Nucleus accumbens (tissue), 56 donors: ENCODE results near the gene KRT9.
A peak's percentile ranks its signal among the peaks of the same experiment; 100 is the strongest.

Source experiments
- DNase-seq, 56 donors: peaks; one replicate each; lab custom pipeline; 2025; lab: John Stamatoyannopoulos, UW

The KRT9 gene

DNA sequence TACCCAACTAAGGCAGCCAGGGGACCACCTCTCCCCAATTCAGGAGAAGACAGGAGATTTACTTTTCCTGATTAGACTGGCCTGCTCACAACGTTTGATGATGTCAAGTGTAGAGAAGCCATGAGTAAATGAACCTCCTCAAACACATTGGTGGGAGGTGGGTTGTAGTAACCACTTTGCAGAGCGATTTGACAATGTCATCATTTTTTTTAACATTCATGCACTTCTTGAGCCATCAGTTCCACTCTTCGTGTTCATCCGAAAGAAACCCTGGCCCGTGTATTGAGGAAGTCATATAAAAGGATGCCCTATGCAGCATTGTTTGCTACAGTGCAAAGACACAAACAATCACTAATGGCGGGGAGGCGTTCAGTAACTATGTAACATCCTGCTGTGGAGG, 38.2 kb downstream of the KRT9 start:
- no peak for DNase-seq

DNA sequence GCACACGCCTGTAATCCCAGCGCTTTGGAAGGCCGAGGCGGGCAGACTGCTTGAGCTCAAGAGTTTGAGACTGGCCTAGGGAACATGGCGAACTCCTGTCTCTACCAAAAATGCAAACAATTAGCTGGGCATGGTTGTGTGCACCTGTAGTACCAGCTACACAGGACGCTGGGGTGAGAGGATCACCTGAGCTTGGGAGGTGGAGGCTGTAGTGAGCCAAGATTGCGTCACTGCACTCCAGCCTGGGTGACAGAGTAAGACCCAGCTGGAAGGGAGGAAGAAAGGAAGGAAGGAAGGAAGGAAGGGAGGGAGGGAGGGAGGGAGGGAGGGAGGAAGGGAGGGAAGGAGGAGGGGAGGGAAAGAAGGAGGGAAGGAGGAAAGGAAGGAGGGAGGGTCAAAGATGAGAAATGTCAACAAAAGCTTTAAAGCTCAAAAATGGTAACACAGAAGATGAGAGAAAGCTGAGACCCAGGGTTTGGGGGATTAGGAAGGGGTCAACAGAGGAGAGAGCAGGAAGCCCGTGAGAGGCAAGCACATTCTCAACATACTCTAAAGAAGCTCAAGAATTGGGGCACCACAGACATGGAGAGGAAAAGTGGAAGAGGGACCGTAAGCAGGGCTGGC, 38.8 kb downstream of the KRT9 start:
- DNase-seq = no peak

- no peak for DNase-seq
These were observed 39.9 kb downstream of the KRT9 start for GRCh38 chr17:41531993-41532392.

DNA sequence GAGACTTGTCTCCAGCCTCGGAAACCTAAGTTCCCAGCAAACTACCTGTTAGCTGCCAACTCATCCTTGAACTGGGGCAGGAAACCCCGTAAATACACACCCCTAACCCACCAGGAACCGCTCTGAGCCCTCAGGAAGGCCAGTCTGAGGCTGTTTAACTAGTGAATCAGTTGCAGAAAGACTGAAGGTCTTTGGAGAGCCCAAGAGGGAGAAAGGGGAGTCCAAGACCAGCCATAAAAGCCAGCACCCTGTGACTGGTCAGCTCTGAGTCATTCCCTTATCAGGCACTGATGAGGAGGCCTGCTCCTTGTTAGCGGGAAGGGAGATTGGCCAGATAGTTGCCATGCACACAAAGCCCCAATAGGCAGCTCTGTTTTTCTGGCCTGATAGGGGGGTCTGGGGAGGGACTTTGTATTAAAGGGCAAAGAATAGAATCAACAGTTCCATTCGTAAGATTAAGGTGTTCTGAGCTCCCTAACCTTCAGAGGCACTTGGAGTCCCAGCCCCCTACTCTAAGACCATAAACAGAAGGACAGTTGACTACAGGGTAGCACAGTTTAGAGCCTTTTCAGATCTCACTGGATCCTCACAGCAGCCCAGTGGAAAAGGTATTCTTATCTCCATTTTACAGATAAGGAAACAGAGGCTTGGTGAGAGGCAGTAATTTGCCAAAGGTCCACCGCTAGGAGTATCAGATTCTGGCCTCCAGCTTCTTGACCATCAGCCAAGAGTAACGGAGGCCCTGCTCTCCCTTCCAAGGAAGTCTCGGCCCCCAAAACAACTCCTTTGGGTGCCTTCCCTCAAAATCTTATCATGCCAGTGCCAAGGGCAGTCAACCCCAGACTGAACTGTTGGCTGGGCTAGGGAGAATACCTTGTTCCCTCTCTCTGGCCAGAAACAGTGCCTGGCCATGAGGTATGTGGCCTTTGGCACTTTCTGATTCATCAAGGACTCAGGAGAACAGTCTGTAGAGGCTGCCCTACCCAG, 41.5 kb downstream of the KRT9 start:
- DNase-seq = no peak

- no peak for DNase-seq
These were observed 42.4 kb downstream of the KRT9 start for GRCh38 chr17:41529491-41529915.

DNA sequence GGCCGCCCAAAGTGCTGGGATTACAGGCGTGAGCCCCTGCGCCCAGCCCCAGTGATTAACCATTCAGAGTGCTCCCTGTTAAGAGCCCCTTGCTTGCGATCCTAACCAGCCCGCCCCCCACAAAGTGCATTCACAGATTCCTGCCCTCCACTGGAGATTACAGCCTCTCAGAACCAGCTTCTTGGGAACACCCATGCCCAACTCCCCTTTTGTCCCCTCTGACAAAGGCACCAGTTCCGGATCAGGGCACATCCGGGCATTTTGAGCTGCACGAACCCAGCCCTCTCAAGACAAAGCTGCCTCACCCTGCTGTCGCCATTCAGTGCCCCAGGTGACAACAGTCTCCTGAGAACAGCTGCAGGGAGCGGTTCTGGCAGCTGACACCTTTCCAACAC, 42.9 kb downstream of the KRT9 start:
- DNase-seq = no peak

DNA sequence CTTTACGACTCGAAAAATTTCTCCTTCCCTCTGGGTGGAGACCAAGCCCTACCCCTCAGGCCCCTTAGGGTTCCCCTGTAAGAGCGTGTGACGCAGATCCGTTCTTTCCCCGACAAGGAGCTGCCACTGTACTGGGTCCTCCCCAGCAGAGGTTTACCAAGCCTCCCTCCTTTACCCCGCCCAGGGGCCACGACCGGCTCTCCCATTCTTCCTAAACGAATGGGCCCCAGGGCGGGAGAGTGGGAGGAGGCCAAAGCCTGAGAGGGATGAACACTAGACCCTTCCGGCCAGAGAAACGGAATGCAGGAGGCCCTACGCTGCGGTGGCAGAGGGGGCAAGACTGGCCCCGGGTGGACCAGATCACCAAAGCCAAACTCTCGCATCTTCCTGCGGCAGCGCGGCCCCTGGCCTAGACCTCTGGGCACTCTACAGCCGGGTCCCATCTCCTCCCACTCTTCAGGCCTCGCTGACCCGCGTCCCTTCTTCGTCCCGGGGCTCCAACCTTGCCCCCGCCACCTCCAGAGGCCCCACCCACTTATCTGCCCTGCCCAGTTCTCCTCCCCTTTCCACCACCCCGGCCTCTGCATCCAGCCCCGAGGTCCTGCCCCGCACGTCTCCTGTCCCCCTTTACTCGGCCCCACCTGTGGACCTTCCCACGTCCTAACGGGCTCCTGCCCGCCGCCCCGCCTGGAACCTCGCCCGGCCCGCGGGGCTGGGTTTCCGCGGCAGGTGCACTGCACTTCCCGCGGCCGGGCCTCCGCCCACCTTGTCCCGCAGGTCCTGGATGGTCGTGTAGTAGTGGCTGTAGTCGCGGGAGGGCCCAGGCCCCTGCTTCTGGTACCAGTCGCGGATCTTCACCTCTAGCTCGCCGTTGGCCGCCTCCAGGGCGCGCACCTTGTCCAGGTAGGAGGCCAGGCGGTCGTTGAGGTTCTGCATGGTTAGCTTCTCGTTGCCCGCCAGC, 44.5 kb downstream of the KRT9 start:
- DNase-seq = no peak

GRCh38 chr17:41524261-41524660, 47.6 kb downstream of the KRT9 start:
- no peak for DNase-seq

- no peak for DNase-seq
These were observed 48.1 kb downstream of the KRT9 start for GRCh38 chr17:41523787-41524186.

DNA sequence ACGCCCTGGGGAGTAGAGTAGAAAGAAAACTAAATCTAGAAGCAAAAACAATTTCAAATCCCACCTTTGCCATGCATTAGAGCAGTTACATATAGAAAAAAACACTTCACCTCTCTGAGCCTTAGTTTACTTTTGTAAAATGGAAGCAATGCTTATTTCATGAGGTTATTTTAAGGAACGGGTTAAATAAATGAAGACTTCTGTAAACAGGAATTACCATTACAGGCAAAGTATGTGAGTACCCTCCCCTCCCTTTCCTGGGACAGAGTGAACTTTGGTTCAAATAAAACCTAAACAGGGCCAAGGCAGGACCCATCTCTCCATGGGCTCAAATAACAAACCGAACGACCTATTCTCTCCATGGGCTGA, 48.6 kb downstream of the KRT9 start:
- DNase-seq = no peak

DNA sequence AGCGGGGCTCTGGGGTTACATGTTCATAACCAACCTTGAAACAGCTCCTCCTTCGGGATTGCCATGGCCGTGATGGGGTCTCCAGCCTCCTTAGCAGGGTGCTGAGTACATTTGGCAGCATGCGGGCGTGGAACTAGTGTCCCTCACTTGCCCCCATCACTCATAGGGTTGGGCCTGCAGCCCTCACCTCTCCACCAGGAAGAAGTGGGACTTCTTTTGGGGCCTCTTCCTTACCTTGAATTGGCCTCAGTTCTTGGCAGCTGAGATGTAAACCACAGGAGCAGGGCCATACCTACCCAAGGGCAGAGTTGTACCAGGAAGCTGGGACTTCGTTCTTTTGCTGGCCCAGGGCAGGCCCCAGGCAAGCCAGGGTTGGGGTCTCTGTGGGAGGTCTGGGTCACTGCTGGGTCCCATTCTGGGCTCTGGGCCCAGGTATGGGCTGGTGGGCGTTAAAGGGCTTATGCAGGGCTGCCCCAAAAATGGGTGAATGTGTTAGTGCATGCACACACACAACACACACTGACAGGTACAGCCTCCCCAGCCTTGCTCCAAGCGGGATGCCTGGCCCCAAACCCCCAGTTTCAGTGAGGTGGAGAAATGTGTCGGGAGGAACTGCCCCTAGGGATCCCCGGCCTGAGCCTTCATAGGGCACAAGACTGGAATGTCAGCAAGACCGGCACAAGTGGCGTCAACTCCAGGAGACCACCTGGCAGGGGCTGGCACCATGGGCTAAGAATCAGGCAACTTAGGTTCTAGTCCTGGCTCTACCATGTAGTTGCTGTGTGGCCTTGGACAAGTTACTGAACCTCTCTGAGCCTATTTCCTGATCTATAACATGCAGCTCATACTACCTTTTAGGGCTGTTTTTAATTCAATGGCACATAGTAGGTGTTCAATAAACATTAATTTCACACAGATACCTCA, 49.3 kb downstream of the KRT9 start:
- no peak for DNase-seq

- DNase-seq = no peak
These were observed 50.1 kb downstream of the KRT9 start for GRCh38 chr17:41521574-41522261.

- no peak for DNase-seq
These were observed 50.9 kb downstream of the KRT9 start for GRCh38 chr17:41520821-41521521.

GRCh38 chr17:41519501-41520224, 52.2 kb downstream of the KRT9 start:
- DNase-seq = no peak

- peak in 3 of 56 donors; percentile 2 to 7 (median 2) for DNase-seq
These were observed 52.9 kb downstream of the KRT9 start, which contains the start of gene KRT15 for GRCh38 chr17:41518789-41519449. Gene KRT15 (minus strand): TSS chr17:41518890. CDS start chr17:41518827, 63 bp downstream.

- no peak for DNase-seq
These were observed 53.8 kb downstream of the KRT9 start for GRCh38 chr17:41518031-41518430.

DNA sequence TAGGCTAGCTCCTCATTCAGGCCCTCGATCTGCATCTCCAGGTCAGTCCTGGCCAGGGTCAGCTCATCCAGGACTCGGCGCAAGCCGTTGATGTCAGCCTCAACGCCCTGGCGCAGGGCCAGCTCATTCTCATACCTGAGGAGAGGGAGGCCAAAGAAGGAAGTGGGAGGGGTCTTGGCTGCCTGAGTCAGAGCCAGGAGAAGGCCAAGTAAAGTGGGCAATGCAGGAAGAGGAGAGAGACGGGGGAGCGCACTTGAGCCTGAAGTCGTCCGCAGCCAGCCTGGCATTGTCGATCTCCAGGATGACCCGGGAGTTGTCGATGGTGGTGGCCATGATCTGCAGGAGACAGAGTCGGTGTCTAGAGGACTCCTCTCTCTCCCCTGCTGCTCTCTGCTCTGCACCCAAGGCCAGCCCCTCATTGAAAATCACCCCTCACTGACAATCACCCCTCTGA, 55.0 kb downstream of the KRT9 start:
- no peak for DNase-seq
